Measurements from ENCODE around the gene CR1L.
"Not testable (repeated sequence)": the region's sequence is repeated elsewhere in the genome, so short reads cannot be mapped to it uniquely, and the experiment has no call there.

CR1L gene

GRCh38 chr1:207659545-207660153 lies 14.7 kb downstream of the CR1L start:
- Histone ChIP-seq H3K4me3 (ENCODE audit: low read depth, low read length) (no peak overlapping the region), H3K36me3 (ENCODE audit: control insufficient read depth in 2 of 2, insufficient read depth in 1 of 2, low read length in 2 of 2) (no peaks in the 10 kb centered on the region), H3K4me1 (ENCODE audit: control insufficient read depth, insufficient read depth, low read length) (no peaks in the 10 kb centered on the region), H3K27ac (ENCODE audit: extremely low read depth, low read depth, low read length) (no peak overlapping the region), H3K9me3 (ENCODE audit: control insufficient read depth, insufficient read depth, low read depth, low read length) (no peaks in the 10 kb centered on the region)
- TF ChIP-seq EGR2 (tag by site-specific recombination; IDR thresholded peaks at IDR 0.05; ENCODE audit: low read depth) (peak; percentile 48; the same call in 1 of the 2 replicates), ZNF580 (tag by site-specific recombination; IDR thresholded peaks at IDR 0.05) (no peak), KLF1 (tag by site-specific recombination; IDR thresholded peaks at IDR 0.05) (0 out of 2 replicates have a peak, but pooled peaks have one; percentile 16), ZIC2 (tag by site-specific recombination; IDR thresholded peaks at IDR 0.05) (peak; percentile 28; the same call in 1 of the 2 replicates), ZBTB8A (tag by site-specific recombination; IDR thresholded peaks at IDR 0.05) (no peak), ZNF362 (tag by site-specific recombination; IDR thresholded peaks at IDR 0.05) (no peak), ZBTB1 (tag by site-specific recombination; IDR thresholded peaks at IDR 0.05) (no peak), PATZ1 (tag by site-specific recombination; IDR thresholded peaks at IDR 0.05) (no peak), ZFHX2 (tag by site-specific recombination; conservative IDR thresholded peaks at IDR 0.05) (peak; percentile 60), ZNF558 (tag by site-specific recombination; IDR thresholded peaks at IDR 0.05) (no peak), REST (tag by site-specific recombination; IDR thresholded peaks at IDR 0.05) (no peak)
- CTCF ChIA-PET = interaction anchor here (1.3 to 1.5 kb wide), 2 partner anchors 39 to 137 kb away, joined by 3 to 7 read pairs; no protein-coding TSS in a partner anchor
- POLR2A ChIA-PET = no interaction called here

GRCh38 chr1:207661420-207661819 lies 16.5 kb downstream of the CR1L start:
- TF ChIP-seq ZNF529 (tag by site-specific recombination; IDR thresholded peaks at IDR 0.05; ENCODE audit: insufficient replicate concordance) = peak; percentile 73
- H3K4me1 ChIP-seq (ENCODE audit: control insufficient read depth, insufficient read depth, low read length); CTCF ChIA-PET; H3K4me3 ChIP-seq (ENCODE audit: low read depth, low read length); H3K9me3 ChIP-seq (ENCODE audit: control insufficient read depth, insufficient read depth, low read depth, low read length); H3K36me3 ChIP-seq (ENCODE audit: control insufficient read depth in 2 of 2, insufficient read depth in 1 of 2, low read length in 2 of 2); POLR2A ChIA-PET; H3K27ac ChIP-seq (ENCODE audit: extremely low read depth, low read depth, low read length): not testable (repeated sequence)

GRCh38 chr1:207666342-207666741 lies 21.4 kb downstream of the CR1L start:
- no peaks in the 10 kb centered on the region for H3K4me1 ChIP-seq (ENCODE audit: control insufficient read depth, insufficient read depth, low read length)
- H3K27ac ChIP-seq (ENCODE audit: extremely low read depth, low read depth, low read length) = no peak overlapping the region
- no peaks in the 10 kb centered on the region for H3K36me3 ChIP-seq (ENCODE audit: control insufficient read depth in 2 of 2, insufficient read depth in 1 of 2, low read length in 2 of 2)
- ChIA-PET POLR2A (no interaction called here), CTCF (no interaction called here)
- TF ChIP-seq ZNF146 (tag by site-specific recombination; IDR thresholded peaks at IDR 0.05) (peak; percentile 58; the same call in 1 of the 2 replicates), SP3 (tag by site-specific recombination; IDR thresholded peaks at IDR 0.05) (no peak), ZIC2 (tag by site-specific recombination; IDR thresholded peaks at IDR 0.05) (no peak), ZBTB20 (tag by site-specific recombination; IDR thresholded peaks at IDR 0.05) (no peak), SP7 (tag by site-specific recombination; IDR thresholded peaks at IDR 0.05) (no peak), ZNF341 (tag by site-specific recombination; IDR thresholded peaks at IDR 0.05; ENCODE audit: low read depth) (no peak)
- H3K9me3 ChIP-seq (ENCODE audit: control insufficient read depth, insufficient read depth, low read depth, low read length) = no peaks in the 10 kb centered on the region
- no peak overlapping the region for H3K4me3 ChIP-seq (ENCODE audit: low read depth, low read length)
